Effector CD4-positive, alpha-beta T cell (primary cell): ENCODE measurements around the gene GNB4.

Experiments used
- DNase-seq: peaks from one replicate; pipeline ENCODE4 v3.0.0-alpha.2; 2020

The GNB4 gene

DNA sequence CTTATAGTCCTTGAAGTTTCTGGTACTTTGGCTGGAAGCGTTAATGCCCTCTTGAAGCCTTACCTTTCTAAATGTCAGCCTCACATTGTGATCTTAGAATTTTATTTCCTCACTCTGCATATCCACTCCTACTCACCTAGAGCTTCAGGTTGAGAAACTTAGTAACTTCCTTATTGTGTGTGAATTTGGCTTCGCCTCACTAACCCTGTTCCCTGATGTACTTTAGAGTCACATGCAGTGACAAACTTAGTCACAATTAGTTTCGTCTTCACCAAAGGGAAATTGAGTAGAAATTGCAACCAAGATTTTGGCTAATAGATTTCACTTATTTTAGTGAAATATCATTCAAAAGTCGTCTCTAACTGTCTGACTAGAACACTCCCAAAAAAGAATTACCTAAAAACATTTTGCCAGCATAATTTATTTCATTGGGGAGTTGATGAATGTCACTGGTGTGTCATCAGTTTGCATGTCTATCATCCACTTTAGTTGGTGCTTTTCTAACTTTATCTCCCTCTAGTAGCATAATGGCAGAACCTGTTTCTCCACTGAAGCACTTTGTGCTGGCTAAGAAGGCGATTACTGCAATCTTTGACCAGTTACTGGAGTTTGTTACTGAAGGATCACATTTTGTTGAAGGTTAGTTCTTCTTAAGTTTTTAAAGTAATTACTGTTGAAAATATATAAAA lies 102.8 kb downstream of the GNB4 start:
- DNase-seq, result no peak

DNA sequence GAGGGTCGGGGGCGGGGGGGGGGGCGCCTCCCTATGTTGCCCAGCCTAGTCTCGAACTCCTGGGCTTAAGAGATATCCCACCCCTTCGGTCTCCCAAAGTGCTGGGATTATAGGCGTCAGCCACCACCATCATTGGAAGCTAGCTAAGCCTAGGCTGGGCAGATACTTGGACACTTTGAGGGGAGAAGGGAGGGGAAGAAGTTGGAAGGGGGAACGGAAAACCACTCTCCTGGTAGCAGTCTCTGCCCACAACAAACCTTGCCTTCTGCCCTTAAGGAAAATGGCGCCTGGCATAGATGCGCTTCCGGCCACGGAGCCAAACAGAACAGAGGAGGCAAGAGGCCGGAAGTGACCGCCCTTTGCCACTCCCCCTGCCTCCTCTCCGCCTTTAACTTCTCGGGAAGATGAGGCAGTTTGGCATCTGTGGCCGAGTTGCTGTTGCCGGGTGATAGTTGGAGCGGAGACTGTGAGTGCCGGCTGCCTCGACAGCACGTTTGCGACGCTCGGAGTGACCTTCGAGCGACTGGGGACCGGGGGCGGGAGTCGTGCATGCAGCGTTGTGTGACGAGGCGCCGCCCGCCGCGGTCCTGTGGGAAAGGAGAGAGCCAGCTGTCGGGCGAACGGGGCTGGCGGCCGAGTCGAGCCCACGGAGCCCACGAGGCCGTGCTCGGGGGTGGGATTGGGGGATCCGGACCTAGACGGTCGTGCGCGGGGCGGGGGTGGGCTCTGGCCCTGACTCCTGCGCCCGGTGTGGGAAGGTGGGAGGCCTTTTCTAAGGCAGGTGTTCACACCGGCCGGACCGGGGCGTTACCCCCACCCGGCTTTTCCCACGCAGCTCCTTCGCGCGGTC lies 103.7 kb downstream of the GNB4 start, which contains the start of gene MFN1:
Gene MFN1, plus strand, starts transcription at position 365 of the 850 bp plus-strand sequence. CDS start 1,143 bp downstream, outside the sequence.
- peak; percentile 83 for DNase-seq
